Naive thymus-derived CD4-positive, alpha-beta T cell (primary cell): ENCODE results near the gene KLHL1. TPM values are rescaled to one million over a fixed set of nuclear protein-coding genes. Genes with fewer than 3 reads are reported as not detected.

Experiments used
- ATAC-seq: fragments of 150-1000 bp; cut with Tn5 transposase; 2 replicates; pipeline ENCODE4 v1.10.0; 2021; ENCODE audit warnings: mild to moderate bottlenecking, moderate library complexity
- CTCF ChIA-PET: fragments of 350-600 bp; sonication (Branson Sonifier 250); formaldehyde crosslinking; loops from one replicate; lab custom pipeline; 2021; ENCODE audit warnings: antibody characterized with exemption; lab: Charles Lee
- POLR2A ChIA-PET: fragments of 350-600 bp; sonication (Branson Sonifier 250); formaldehyde crosslinking; loops from one replicate; lab custom pipeline; 2021; ENCODE audit warnings: antibody characterized with exemption, inconsistent platforms; lab: Charles Lee
- DNase-seq, 9 donors: peaks; one replicate each; pipeline versions ENCODE4 v3.0.0 to v3.0.0-alpha.2; 2020 to 2022; ENCODE audit warnings: mixed read lengths in 1 of 9
- H3K27ac ChIP-seq: one replicate; pipeline ENCODE4 v1.7.0; 2013; ENCODE audit warnings: mild to moderate bottlenecking, low read depth, low read length, moderate library complexity
- H3K27me3 ChIP-seq, 2 donors: one replicate each; pipeline ENCODE4 v1.7.0; 2013; ENCODE audit warnings: low read length in 2 of 2, mild to moderate bottlenecking in 2 of 2, moderate library complexity in 2 of 2; ENCODE audit not compliant: control insufficient read depth in 2 of 2, insufficient read depth in 2 of 2
- H3K36me3 ChIP-seq, 3 experiments: 1 replicate in 2 of 3; 2 replicates in 1 of 3; pipeline ENCODE4 v1.7.0; 2013; ENCODE audit warnings: low read length in 3 of 3, mild to moderate bottlenecking in 3 of 3, moderate library complexity in 1 of 3; ENCODE audit not compliant: insufficient read depth in 3 of 3, control insufficient read depth in 2 of 3
- H3K4me1 ChIP-seq, 2 donors: one replicate each; pipeline ENCODE4 v1.7.0; 2013; ENCODE audit warnings: low read length in 2 of 2, mild to moderate bottlenecking in 2 of 2, moderate library complexity in 1 of 2; ENCODE audit not compliant: control insufficient read depth in 2 of 2, insufficient read depth in 2 of 2
- H3K4me3 ChIP-seq: 2 replicates; pipeline ENCODE4 v1.7.0; 2013; ENCODE audit warnings: mild to moderate bottlenecking, low read length
- H3K9me3 ChIP-seq, 3 experiments: 1 replicate in 2 of 3; 2 replicates in 1 of 3; pipeline ENCODE4 v1.7.0; 2013; ENCODE audit warnings: low read length in 3 of 3; ENCODE audit not compliant: control insufficient read depth in 2 of 3
- H3K27ac Mint-ChIP-seq, 9 donors: one replicate each; pipeline ENCODE4 v1.8.0; 2020 to 2022; ENCODE audit warnings: mixed read lengths in 9 of 9, mild to moderate bottlenecking in 8 of 9, moderate library complexity in 5 of 9, inconsistent platforms in 2 of 9
- H3K27me3 Mint-ChIP-seq, 5 donors: one replicate each; pipeline ENCODE4 v1.8.0; 2021 to 2022; ENCODE audit warnings: mixed read lengths in 5 of 5, mild to moderate bottlenecking in 1 of 5
- H3K36me3 Mint-ChIP-seq, 5 donors: one replicate each; pipeline ENCODE4 v1.8.0; 2020 to 2022; ENCODE audit warnings: mixed read lengths in 5 of 5, mild to moderate bottlenecking in 3 of 5, inconsistent platforms in 1 of 5
- H3K4me1 Mint-ChIP-seq, 7 donors: one replicate each; pipeline ENCODE4 v1.8.0; 2020 to 2022; ENCODE audit warnings: mixed read lengths in 7 of 7, mild to moderate bottlenecking in 3 of 7, inconsistent platforms in 1 of 7
- H3K4me3 Mint-ChIP-seq, 10 donors: one replicate each; pipeline ENCODE4 v1.8.0; 2020 to 2022; ENCODE audit warnings: mild to moderate bottlenecking in 10 of 10, mixed read lengths in 10 of 10, moderate library complexity in 6 of 10, inconsistent platforms in 2 of 10
- H3K9me3 Mint-ChIP-seq, 11 donors: one replicate each; pipeline ENCODE4 v1.8.0; 2020 to 2022; ENCODE audit warnings: mixed read lengths in 11 of 11, mild to moderate bottlenecking in 4 of 11, inconsistent platforms in 1 of 11, moderate library complexity in 1 of 11
- intact Hi-C, 2 donors: fragments of 100-400 bp; cut with micrococcal nuclease; formaldehyde crosslinking; loops; one replicate each; pipeline ENCODE4 v1.15.1; 2023
- polyA plus RNA-seq, 2 donors: library from polyadenylated mRNA; unstranded; fragments of 300-500 nt; fragmentation: Illumina TruSeq; gene quantifications; one replicate each; pipeline ENCODE4 v1.2.3, GENCODE V29; 2021
- total RNA-seq, 6 experiments: library from RNA in 5 of 6; stranded (reverse) in 5 of 6; gene quantifications; 1 replicate in 5 of 6; 2 replicates in 1 of 6; pipeline ENCODE4 v1.2.3 and lab custom pipeline; 2021 to 2026

The KLHL1 gene
- total and polyA plus RNA-seq, 7 experiments from 2014 or later: not detected

- no peak overlapping the region for H3K4me3 Mint-ChIP-seq
- H3K4me1 ChIP-seq: no peaks in the 10 kb centered on the region
- intact Hi-C loops: no loop called here
- H3K9me3 ChIP-seq: peaks cover 0 to 13% (median 0%) of the 10 kb centered on the region in 3 experiments
- no peak for DNase-seq
- H3K9me3 Mint-ChIP-seq: peaks cover 0 to 18% (median 5%) of the 10 kb centered on the region in 11 donors
- no peak for ATAC-seq
- H3K27me3 Mint-ChIP-seq: no peaks in the 10 kb centered on the region
- no peak overlapping the region for H3K27ac ChIP-seq
- no peak overlapping the region for H3K27ac Mint-ChIP-seq
- no peaks in the 10 kb centered on the region for H3K27me3 ChIP-seq
- H3K36me3 ChIP-seq: no peaks in the 10 kb centered on the region
- CTCF ChIA-PET: no interaction called here
- POLR2A ChIA-PET: no interaction called here
- H3K4me3 ChIP-seq: no peak overlapping the region
- H3K4me1 Mint-ChIP-seq: no peaks in the 10 kb centered on the region
- H3K36me3 Mint-ChIP-seq: no peaks in the 10 kb centered on the region
These were observed 197.5 kb downstream of the KLHL1 start for GRCh38 chr13:69910800-69911199.

- Mint-ChIP-seq H3K4me1 (no peaks in the 10 kb centered on the region), H3K36me3 (no peaks in the 10 kb centered on the region), H3K9me3 (peaks cover 0 to 26% (median 5%) of the 10 kb centered on the region in 11 donors), H3K27me3 (no peaks in the 10 kb centered on the region), H3K4me3 (no peak overlapping the region), H3K27ac (no peak overlapping the region)
- H3K4me1 ChIP-seq: no peaks in the 10 kb centered on the region
- H3K36me3 ChIP-seq: no peaks in the 10 kb centered on the region
- intact Hi-C loops: no loop called here
- POLR2A ChIA-PET: no interaction called here
- no peak for DNase-seq
- no peak for ATAC-seq
- H3K27me3 ChIP-seq: no peaks in the 10 kb centered on the region
- no peak overlapping the region for H3K27ac ChIP-seq
- CTCF ChIA-PET: no interaction called here
- H3K4me3 ChIP-seq: no peak overlapping the region
- no peaks in the 10 kb centered on the region for H3K9me3 ChIP-seq
These were observed 203.5 kb downstream of the KLHL1 start for GRCh38 chr13:69904784-69905183.

GRCh38 chr13:69903081-69903480, 205.2 kb downstream of the KLHL1 start:
- Mint-ChIP-seq H3K36me3 (no peaks in the 10 kb centered on the region), H3K9me3 (peaks cover 0 to 26% (median 7%) of the 10 kb centered on the region in 11 donors), H3K4me1 (no peaks in the 10 kb centered on the region), H3K27me3 (no peaks in the 10 kb centered on the region), H3K4me3 (no peak overlapping the region), H3K27ac (no peak overlapping the region)
- Histone ChIP-seq H3K36me3 (no peaks in the 10 kb centered on the region), H3K4me1 (no peaks in the 10 kb centered on the region), H3K27ac (no peak overlapping the region), H3K4me3 (no peak overlapping the region), H3K27me3 (no peaks in the 10 kb centered on the region), H3K9me3 (no peaks in the 10 kb centered on the region)
- ChIA-PET CTCF (no interaction called here), POLR2A (no interaction called here)
- intact Hi-C loops: no loop called here
- ATAC-seq: no peak
- no peak for DNase-seq

- peaks cover 0 to 22% (median 2%) of the 10 kb centered on the region in 11 donors for H3K9me3 Mint-ChIP-seq
- ChIA-PET CTCF (no interaction called here), POLR2A (no interaction called here)
- intact Hi-C loops: no loop called here
- Histone ChIP-seq H3K27me3 (no peaks in the 10 kb centered on the region), H3K36me3 (no peaks in the 10 kb centered on the region), H3K4me1 (no peaks in the 10 kb centered on the region), H3K4me3 (no peak overlapping the region), H3K9me3 (no peaks in the 10 kb centered on the region), H3K27ac (no peak overlapping the region)
- no peaks in the 10 kb centered on the region for H3K4me1 Mint-ChIP-seq
- no peaks in the 10 kb centered on the region for H3K27me3 Mint-ChIP-seq
- DNase-seq (no peak), ATAC-seq (no peak)
- H3K36me3 Mint-ChIP-seq: no peaks in the 10 kb centered on the region
- no peak overlapping the region for H3K27ac Mint-ChIP-seq
- no peak overlapping the region for H3K4me3 Mint-ChIP-seq
These were observed 225.8 kb downstream of the KLHL1 start for GRCh38 chr13:69882451-69882850.

DNA sequence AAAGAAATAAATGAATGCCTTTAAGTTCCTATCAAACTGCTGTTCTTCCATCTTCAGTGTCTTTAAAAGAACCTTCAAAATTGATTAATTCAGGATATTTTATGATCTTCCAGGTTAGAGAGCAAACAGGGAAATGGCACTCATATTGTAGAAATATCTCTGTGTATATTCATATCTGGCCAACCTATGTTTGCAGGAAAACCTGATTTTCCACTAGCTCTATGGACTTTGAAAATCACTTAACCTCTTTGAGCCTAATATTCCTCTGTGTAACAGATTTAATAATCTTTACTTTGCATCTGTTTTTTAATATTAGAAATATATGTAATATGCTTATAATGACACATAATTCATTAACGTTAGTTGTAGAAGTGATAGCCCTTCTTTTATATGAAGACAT, 228.3 kb downstream of the KLHL1 start:
- no peaks in the 10 kb centered on the region for H3K9me3 ChIP-seq
- no peaks in the 10 kb centered on the region for H3K27me3 ChIP-seq
- Mint-ChIP-seq H3K36me3 (no peaks in the 10 kb centered on the region), H3K4me3 (no peak overlapping the region), H3K4me1 (no peaks in the 10 kb centered on the region), H3K27ac (no peak overlapping the region), H3K9me3 (peaks cover 0 to 12% (median 2%) of the 10 kb centered on the region in 11 donors), H3K27me3 (no peaks in the 10 kb centered on the region)
- H3K27ac ChIP-seq: no peak overlapping the region
- H3K4me3 ChIP-seq: no peak overlapping the region
- DNase-seq: no peak
- POLR2A ChIA-PET: no interaction called here
- intact Hi-C loops: no loop called here
- H3K36me3 ChIP-seq: no peaks in the 10 kb centered on the region
- no peaks in the 10 kb centered on the region for H3K4me1 ChIP-seq
- CTCF ChIA-PET: no interaction called here
- ATAC-seq: no peak

- no peak overlapping the region for H3K4me3 ChIP-seq
- POLR2A ChIA-PET: no interaction called here
- H3K27me3 Mint-ChIP-seq: no peaks in the 10 kb centered on the region
- H3K4me1 ChIP-seq: no peaks in the 10 kb centered on the region
- CTCF ChIA-PET: no interaction called here
- no peaks in the 10 kb centered on the region for H3K36me3 Mint-ChIP-seq
- no peaks in the 10 kb centered on the region for H3K9me3 ChIP-seq
- no peaks in the 10 kb centered on the region for H3K36me3 ChIP-seq
- DNase-seq (no peak), ATAC-seq (no peak)
- no peak overlapping the region for H3K27ac ChIP-seq
- intact Hi-C loops: no loop called here
- peaks cover 0 to 11% (median 2%) of the 10 kb centered on the region in 11 donors for H3K9me3 Mint-ChIP-seq
- no peaks in the 10 kb centered on the region for H3K4me1 Mint-ChIP-seq
- H3K27ac Mint-ChIP-seq: no peak overlapping the region
- no peak overlapping the region for H3K4me3 Mint-ChIP-seq
- no peaks in the 10 kb centered on the region for H3K27me3 ChIP-seq
These were observed 235.8 kb downstream of the KLHL1 start for GRCh38 chr13:69872321-69873047.

DNA sequence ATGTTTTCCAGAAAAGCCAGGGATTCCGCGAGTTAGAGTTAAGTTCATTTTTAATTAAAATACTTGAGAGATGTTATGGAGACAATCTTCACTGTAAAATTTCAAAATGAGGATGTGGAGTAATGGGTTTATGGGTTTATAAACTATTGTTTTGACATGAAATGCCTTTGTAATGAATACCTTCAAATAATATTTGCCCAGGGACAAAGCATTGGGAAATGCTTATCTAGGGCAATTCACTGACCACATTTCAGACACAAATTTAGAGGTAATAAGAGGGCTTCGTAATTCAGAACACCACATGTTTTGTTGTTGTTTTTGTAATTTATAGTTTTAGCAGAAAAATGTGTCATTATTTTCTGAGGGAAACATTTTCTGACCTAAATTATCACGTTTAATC, 241.7 kb downstream of the KLHL1 start:
- Mint-ChIP-seq H3K4me3 (no peak overlapping the region), H3K9me3 (peaks cover 0 to 5% (median 0%) of the 10 kb centered on the region in 11 donors), H3K36me3 (no peaks in the 10 kb centered on the region), H3K27ac (no peak overlapping the region), H3K27me3 (no peaks in the 10 kb centered on the region), H3K4me1 (no peaks in the 10 kb centered on the region)
- ATAC-seq (no peak), DNase-seq (no peak)
- H3K27ac ChIP-seq: no peak overlapping the region
- H3K4me3 ChIP-seq: no peak overlapping the region
- no peaks in the 10 kb centered on the region for H3K36me3 ChIP-seq
- no peaks in the 10 kb centered on the region for H3K4me1 ChIP-seq
- ChIA-PET CTCF (no interaction called here), POLR2A (no interaction called here)
- H3K9me3 ChIP-seq: no peaks in the 10 kb centered on the region
- intact Hi-C loops: no loop called here
- no peaks in the 10 kb centered on the region for H3K27me3 ChIP-seq
